Measurements from ENCODE around the gene GNB1. TPM values are rescaled to one million over a fixed set of nuclear protein-coding genes. Genes with fewer than 3 reads are reported as not detected.

The GNB1 gene
- total RNA-seq, 1 experiment from 2014 or later: 137 TPM

GRCh38 chr1:1827089-1827848 lies 63.6 kb downstream of the GNB1 start:
- no peak for DNase-seq (ENCODE audit: low read depth)

DNA sequence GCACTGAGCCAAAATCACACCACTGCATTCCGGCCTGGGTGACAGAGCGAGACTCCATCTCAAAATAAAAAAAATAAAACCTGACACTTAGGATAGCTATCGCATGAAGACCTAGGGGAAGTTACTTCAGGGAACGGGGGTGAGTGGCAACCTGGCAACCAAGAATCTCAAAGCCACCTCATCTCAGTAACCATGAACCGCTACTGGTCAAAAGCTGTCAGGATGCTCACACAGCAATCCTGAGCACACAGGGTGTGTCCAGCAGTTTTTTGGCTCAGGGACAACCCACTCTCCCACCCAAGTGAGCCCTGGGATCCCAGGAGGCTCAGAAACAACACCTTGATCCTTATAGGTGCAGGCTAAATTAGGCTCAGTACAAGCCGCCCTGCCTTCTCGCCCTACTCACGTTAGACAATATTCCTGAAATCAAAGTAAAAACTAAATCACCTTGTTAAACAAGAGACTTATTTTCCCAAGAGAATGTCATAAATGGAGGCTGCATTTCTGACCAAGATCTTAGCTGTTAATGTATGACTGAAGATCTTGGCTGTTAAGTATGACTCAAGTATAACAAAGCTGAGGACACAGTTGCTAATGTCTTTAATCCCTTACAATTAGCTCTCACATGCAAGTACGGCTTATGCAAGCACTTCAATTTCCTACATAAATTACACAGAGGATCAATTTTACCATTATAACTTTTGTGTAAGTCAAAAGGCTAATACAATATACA lies 64.4 kb downstream of the GNB1 start:
- no peak for DNase-seq (ENCODE audit: low read depth)

DNA sequence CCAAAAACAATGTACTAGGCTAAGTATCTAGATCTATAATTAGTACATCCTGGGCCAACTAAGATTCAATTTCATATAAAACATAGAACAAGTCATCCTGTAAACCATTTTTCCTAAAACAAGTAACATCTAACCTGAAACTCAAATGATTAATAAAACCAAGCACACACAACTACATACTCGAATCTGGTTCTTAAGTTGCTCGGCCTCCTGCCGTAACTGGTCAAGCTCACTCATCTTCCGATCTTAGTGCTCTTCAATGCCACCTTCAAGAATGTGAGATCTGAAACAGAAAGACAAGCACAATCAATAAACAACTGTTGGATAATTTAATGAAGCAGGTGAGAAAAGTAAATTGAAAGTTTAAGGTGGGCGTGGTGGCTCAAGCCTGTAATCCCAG lies 65.7 kb downstream of the GNB1 start:
- DNase-seq (ENCODE audit: low read depth): no peak

DNA sequence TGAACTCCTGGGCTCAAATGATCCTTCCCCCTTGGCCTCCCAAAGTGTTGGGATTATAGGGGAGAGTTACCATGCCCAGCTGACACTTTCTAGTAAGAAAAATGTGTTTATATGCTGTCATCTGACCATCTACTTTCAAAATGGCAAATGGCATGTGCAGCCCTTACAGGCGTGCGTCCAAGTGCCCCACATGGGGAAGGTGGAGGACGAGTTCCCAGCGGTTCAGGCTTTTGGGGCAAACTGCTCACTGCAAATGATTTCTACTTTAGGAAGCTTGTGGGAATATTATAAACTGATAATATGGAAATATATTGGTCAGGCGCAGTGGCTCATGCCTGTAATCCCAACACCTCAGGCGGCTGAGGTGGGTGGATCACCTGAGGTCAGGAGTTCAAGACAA lies 71.1 kb downstream of the GNB1 start:
- no peak for DNase-seq (ENCODE audit: low read depth)

GRCh38 chr1:1817221-1817620 lies 73.7 kb downstream of the GNB1 start:
- no peak for DNase-seq (ENCODE audit: low read depth)

DNA sequence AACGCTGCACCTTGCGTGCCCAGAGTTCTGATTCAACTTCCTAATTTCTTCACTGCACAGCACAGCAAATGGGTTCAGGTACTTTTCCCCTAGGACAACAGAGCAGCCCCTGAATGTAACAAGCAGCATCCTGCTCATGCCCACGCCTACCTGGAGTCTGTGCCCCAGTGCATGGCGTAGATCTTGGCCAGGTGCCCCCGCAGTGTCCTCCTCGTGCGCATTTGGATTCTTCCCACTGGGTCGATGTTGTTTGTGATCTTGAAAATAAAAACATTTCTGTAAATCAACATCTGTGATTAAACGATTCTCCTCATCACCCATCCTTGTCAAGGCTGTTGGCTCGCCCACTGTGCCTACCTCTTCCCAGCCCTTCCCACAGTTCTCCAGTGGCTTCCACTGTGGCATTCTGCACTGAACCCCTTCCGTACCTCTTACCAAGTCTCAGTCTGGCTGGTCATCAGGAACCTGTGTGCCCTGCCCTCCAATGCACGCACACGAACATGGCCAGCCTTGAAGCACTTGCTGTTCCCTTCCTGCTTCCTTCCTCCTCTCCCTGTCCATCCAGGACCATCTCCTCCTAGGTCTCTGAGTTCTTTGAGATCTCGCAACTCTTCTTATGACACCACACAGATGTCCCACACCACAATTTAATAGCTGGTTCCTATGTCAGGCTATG lies 75.1 kb downstream of the GNB1 start:
- no peak for DNase-seq (ENCODE audit: low read depth)

DNA sequence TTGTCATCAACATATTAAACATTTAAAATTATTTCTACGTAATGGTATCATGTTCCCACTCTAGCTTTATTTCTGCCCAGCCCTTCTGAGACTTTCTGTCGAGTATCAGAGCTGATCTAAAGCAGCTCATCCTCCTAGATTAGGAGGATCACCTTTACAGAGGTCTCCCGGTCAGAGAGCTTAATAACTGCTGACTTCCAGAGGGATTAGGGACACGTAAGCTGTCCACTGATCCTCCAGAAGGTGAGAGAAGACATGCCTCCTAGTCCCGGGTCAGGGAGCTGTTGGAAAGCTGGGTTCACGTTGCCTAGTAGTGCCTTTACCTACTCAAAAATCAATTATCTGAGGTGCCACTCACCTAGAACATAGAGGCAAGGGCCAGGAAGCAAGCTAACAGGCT lies 81.4 kb downstream of the GNB1 start:
- no peak for DNase-seq (ENCODE audit: low read depth)

- DNase-seq (ENCODE audit: low read depth): no peak
These were observed 82.7 kb downstream of the GNB1 start for GRCh38 chr1:1808206-1808605.

- DNase-seq (ENCODE audit: low read depth): peak; percentile 18
These were observed 84.0 kb downstream of the GNB1 start for GRCh38 chr1:1806890-1807289.

GRCh38 chr1:1804301-1804700 lies 86.6 kb downstream of the GNB1 start:
- no peak for DNase-seq (ENCODE audit: low read depth)

DNA sequence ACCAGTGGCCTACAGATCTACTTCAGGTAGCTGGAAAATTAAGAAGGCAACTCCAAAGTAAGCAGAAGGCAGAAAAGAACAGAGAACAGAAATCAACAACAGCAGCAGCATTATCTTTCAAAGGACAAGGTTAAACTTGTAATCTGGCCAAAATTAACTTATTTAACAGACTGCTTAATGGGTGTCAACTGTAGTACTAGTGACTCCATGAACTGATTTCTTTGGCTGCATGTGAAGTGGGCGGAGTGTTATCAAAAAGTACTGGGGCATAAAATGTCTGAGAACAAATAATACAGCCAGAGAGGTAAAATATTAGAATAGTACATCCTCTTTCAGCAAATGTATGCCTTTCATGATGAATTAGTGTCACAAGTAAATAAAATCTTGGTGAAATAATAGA lies 88.0 kb downstream of the GNB1 start:
- DNase-seq (ENCODE audit: low read depth): no peak

DNA sequence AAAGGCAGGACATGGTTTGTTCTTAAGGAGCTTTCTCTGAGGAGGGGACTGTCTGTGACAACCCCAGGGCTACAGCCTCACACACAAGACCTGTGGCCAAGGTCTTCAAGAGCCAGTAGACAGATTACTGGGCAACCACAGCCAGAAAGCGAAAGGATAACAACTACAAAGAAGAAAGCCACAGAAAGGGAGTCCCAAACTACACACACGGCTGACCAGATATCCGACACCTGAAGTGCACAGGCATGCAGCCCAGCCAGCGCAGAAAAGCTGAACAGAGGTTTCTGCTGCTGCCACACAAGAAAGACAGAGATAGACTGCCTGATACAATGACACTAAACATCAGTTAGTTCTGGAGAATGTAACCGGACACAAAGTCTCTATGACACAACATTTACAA lies 91.2 kb downstream of the GNB1 start:
- no peak for DNase-seq (ENCODE audit: low read depth)

DNA sequence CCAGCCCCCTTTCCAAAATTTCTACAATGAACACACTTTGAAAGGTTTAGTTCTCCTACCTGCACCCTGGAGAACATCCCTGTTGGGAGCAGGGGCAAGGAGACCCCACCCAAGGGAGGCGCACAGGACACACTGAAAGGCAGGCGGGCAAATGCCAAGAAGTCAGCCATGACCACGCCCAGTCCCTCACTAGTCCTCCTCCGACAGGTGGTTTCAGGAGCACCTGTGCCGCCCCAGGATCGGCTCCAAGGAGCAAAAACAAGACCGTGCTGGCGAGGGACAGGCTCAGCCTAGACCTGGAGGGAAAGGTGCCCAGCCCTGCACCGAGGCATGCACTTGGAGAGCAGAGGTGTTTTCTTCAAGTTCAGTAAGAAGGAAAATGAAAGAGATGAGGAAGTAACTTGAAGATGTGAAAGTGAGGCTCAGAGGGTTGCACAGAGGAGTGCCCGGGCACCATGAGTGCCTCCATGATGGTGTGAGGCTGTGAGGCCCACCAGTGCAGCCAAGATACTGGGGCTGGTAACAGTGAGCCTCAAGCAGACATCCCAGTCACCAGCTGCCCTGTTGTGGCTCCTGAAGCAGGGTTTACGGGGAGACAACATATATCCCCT lies 93.1 kb downstream of the GNB1 start:
- DNase-seq (ENCODE audit: low read depth): no peak

GRCh38 chr1:1796466-1796865 lies 94.4 kb downstream of the GNB1 start:
- DNase-seq (ENCODE audit: low read depth): no peak

DNA sequence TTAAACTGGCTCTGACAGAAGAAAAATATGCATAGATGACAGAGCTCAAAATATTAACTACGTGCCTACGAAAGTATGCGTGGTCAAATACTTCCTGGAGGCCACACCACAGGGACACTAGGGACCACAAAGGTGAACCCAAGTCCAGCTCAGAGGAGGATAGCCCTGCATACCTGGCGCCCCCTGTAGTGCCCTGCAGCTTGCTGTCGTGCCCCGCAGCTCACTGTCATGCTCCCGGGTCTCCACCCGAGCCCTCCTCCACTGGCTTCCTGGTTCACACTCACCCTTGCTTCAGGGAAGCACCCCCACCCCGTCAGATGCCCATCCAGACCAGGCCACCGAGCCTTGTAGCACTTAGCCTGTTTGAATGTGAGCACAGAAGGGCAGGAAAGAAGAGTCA lies 95.9 kb downstream of the GNB1 start:
- DNase-seq (ENCODE audit: low read depth): no peak

GRCh38 chr1:1793481-1794244 lies 97.2 kb downstream of the GNB1 start:
- DNase-seq (ENCODE audit: low read depth): no peak

- DNase-seq (ENCODE audit: low read depth): no peak
These were observed 102.0 kb downstream of the GNB1 start for GRCh38 chr1:1788646-1789431.

- DNase-seq (ENCODE audit: low read depth): no peak
These were observed 102.8 kb downstream of the GNB1 start for GRCh38 chr1:1788136-1788535.

DNA sequence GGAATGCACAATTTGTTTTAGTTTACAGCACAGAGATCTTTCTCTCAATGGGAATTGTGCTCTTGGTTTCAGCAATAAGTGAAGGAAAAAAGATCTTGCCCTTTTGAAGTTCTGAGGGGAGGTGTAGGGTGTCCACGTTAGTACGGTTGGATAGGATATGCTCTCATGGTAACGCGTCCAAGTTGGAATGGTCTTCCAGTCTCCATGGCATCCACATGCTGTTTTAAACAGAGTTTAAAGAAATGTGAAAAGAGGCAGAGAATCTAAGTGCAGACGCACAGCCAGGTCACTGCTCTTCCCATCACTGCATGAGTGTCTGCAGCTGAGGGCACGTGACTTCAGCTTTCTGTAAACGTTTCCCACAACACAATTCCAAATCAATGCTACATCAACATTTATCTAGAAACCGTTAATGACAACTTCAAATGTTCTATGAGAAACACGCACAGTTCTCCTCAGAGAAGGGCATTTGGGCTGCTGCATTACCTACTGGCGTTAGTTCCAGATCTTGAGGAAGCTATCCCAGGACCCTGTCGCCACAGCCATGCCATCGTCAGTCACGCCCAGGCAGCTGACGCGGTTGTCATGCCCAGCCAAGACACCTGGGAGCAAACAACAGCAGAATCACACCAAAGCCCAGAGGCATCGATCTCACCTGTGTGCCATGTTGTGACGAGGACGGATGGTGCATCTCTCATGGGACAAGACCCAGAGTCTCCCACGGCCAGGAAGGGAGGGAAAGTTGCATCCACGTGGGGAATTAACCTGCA lies 103.9 kb downstream of the GNB1 start:
- no peak for DNase-seq (ENCODE audit: low read depth)

DNA sequence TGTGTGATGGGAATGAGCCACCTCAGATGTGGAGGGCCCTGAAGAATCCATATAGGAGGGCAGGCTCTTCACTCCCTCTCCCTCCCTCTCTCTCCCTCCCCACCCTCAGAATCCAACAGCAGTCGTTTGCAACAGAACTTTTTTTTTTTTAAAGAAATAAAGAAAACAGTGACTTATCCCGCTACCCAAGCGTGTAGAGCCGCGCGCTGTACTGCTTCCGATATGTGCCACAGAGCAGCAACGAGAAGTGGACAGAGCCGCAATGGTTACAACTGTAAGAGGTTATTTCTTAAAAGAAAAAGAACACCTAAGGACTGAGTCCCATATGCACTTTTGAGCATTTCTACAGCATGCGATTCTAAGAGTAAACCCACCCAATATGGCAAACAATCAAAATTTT lies 105.2 kb downstream of the GNB1 start:
- no peak for DNase-seq (ENCODE audit: low read depth)

All from M059J (cell line).